ENCODE data around the gene P2RX4. TPM values are rescaled to one million over a fixed set of nuclear protein-coding genes. Genes with fewer than 3 reads are reported as not detected.
A peak's percentile ranks its signal among the peaks of the same experiment; 100 is the strongest.

The P2RX4 gene
- polyA plus RNA-seq, 3 donors, result 33.4 to 38.5 (median 34.2) TPM

DNA sequence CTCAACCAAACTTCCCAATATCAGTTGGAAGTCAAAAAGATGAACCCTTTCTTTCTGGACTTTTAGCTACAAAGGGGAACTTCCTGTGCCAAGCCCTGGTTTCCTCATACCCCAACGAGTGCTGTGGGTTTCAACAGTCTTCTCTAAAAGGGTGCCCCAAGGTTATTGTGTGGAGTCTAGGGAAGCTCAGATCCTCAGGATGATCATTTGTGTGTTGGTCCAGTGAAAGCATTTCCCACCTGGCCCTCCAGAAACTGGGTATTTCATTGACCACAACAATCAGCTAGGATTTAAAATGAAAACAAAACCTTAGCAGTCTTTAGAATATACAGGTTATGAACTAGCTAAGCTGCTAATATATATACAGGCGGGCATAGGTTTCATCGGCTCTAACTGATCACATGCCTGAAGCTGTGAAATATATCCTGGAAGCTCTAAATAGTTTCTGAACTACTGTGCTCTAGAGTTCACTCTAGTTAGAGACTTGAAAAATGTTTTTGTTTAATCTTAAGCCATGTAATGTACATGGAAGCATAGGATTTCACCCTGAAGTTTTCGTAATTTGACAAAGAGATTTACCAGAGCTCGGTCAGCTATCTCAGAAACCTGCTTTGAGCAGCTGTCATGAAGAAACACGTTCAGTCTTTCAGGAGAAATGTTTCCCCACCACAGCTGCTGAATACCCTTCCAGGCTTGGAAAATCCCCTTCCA lies 29.6 kb downstream of the P2RX4 start:
- DNase-seq (ENCODE audit: low read depth in 3 of 3, low spot score in 2 of 3), result no peak

DNA sequence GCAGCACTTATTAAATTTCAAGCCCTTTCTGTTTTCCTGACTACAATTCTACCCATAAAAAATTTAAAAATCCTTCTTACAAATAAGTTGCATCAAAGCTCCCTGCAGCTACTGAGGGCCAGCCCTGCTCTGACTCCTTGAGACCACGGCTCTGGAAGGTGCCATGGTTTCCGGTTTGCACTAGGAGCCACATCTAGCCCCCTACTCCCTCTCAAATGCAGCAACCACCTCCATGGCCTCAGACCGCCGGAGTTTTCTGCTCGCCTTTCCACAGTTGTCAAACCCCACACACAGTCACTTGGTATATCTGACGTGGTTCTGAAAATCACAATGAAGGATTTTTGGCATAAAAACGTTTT lies 30.1 kb downstream of the P2RX4 start:
- no peak for DNase-seq (ENCODE audit: low read depth in 3 of 3, low spot score in 2 of 3)

DNA sequence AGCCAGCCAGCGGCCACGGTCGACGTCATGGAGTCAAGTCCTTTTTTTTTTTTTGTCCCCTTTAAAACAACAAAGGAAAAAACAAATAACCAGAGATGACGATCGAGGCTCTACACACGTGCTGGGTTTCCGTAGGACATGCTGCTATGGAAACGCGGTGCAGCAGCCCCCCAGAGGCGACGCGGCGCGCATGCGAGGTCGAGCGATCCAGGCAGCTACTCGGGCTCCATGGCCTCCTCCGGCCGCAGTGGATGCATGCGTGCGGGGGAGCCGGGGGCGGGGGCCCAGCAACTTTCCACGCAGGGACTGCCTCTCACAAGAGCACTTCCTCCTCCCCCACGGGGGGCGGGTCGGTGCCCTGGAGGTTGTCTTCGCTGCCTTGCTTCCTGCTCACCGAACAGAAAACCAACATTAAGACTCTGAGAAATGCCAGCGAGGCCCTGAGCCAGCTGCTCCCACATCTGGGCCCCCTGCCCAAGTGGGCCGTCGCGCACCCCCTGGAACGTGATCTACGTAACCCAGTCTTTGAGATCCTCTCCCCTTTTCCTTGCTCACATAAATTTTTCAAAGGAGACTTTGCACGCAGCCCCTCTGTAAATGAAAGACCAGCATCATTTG lies 30.7 kb downstream of the P2RX4 start:
- DNase-seq (ENCODE audit: low read depth in 3 of 3, low spot score in 2 of 3), result peak in 2 of 3 donors; percentile 56 to 74

DNA sequence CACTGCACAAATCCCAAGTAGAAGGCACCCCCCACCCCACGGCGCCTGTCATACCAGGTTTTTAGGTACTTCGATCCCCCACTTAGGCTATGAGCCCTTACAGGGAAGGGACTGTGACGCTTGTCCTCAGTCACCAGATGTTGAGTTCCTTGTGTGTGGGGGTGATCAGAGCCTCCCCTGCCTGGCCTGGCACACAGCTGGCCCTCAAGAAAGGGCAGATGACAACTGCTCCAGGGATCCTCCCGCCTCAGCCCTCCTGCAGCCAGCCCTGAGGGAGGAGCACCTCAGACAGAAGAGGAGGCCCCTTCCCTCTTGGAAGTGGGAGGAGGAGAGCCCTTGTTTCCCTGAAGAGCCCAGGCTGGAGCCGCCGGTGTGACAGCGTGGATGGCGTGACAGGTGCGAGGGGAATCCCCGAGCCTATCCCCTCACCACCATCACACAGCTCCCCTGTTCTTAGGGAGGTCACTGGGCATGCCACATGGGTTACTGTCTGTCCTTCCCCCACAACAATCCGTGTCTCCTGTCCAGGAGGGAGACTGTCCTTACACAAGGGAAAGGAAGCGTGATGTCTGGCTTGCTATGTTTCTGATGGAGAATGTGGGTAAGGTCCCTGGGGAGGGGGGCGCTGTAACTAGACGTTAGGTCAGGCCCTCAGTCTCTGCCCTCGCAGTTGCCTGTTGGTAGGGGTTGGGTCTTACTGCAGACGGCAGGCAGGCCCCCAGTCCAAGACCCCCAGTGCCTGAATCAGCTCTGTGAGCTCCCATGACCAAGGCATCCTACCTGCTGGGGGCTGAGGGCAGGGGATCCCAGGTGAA lies 31.4 kb downstream of the P2RX4 start:
- no peak for DNase-seq (ENCODE audit: low read depth in 3 of 3, low spot score in 2 of 3)

DNA sequence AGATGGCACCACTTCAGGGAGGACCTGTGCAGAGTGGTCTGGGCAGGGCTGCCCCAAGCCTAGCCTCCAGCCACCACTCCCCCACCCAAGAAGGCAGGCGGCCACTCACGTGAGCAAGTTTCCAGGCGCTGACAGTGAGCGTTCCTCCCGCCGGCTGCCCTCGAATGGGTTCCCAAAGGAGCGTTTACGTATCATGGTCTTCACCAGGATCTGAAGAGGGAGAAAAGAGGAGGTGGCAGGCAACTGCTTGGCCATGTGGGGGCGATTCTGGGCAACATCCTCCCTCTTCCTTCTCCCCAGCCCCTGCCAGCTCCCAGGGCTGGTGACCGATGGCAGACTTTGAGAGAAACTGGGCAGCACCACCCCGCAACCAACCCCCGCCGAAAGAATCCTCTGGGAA lies 35.1 kb downstream of the P2RX4 start:
- no peak for DNase-seq (ENCODE audit: low read depth in 3 of 3, low spot score in 2 of 3)

DNA sequence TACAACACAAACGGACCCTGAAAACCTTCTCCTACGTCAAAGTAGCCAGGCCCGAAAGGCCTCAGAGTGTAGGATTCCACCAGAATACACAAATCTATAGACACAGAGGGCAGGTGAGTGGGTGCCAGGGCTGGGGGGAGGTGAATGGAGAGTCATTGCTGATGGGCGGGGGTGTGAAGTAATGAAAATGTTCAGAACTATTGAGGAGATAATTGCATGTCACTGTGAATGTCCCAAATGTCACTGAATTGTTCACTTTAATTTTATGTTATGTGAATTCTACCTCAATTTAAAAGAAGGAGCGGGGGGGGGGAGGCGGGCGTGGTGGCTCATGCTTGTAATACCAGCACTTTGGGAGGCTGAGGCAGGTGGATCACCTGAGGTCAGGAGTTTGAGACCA lies 36.0 kb downstream of the P2RX4 start:
- DNase-seq (ENCODE audit: low read depth in 3 of 3, low spot score in 2 of 3), result no peak

DNA sequence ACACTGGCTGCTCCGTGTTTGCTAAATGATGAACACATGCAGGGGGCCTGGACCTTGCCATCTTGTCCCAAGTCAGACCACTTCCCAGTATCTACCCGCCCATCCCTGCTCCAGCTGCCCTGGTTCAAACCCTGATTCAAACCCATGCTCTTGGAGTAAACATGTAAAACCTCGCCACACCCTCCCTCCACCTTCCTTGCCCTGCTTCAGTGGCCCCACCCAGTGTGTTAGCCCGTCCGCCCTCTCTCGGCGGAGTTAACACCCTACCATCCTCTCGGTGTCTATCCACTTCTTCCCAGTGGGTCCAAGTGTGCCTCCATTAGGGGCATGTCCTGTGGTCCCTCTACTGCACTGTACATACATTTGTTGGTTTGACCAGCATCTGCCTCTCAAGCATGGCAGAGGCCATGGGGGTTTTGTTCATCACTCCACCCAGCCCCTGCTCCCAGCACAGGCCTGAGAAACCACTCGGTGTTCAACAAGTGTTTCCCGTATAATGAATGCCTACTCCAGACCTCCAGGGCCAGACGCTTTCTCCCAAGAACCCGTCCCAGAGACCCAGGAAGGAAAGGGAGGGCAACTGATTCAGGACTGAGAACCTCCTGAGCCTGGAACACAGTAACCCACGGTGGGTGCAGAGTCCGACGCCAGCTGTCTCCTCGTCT lies 37.1 kb downstream of the P2RX4 start:
- no peak for DNase-seq (ENCODE audit: low read depth in 3 of 3, low spot score in 2 of 3)

DNA sequence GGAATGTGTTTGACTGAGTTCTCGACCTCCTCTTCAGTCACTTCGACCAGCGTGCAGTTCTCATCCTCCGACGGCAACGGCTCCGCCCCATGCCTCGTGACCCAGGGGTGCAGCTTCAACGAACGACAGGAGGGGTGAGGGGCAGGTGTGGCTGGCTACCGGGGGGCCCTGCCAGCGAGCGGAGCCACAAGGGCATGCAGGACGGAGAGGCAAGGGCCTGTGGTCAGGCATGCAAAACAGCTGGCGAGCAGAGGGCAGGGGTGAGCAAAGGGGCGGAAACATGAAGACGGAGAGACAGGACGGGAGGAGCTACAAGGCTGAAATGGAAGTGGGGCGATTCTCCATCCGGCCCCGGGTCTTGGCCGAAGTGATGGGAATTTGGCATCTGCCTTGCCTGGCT lies 38.7 kb downstream of the P2RX4 start:
- DNase-seq (ENCODE audit: low read depth in 3 of 3, low spot score in 2 of 3), result no peak

DNA sequence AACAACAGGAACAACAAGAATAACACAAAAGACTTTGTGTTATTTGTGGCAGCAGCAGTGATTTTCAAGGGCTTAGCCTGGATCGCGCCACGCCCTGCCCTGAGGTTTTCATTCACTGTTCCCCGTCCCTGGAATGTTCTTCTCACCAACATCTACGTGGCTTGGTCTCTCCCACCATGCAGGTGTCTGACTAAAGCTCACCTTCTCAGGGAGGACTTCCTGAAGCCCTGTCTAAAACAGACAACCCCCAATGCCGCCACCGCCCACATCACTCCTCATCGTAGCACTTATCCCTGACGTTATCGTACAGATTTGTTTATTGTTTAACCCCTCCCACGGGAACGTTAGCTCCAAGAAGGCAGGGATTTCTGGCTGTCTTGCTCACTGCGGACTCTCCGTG lies 40.4 kb downstream of the P2RX4 start:
- no peak for DNase-seq (ENCODE audit: low read depth in 3 of 3, low spot score in 2 of 3)

DNA sequence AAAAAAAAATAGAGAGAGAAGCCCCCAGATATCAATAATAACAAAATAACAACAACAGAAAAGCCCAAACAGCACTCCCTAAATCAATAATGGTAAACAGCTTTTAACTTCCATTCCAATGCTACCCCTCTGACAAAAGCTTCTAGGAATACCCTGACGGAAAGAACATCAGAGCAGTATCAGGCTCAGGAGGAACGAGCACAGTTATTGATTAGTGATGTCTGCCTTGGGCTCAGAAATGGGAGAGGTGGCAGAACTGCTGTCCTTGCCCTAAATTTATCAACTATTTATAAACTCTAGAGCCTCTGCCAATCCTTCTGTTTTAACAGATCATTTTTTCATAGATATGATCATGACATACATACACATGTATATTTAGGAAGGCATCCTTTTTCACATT lies 41.9 kb downstream of the P2RX4 start:
- no peak for DNase-seq (ENCODE audit: low read depth in 3 of 3, low spot score in 2 of 3)

DNA sequence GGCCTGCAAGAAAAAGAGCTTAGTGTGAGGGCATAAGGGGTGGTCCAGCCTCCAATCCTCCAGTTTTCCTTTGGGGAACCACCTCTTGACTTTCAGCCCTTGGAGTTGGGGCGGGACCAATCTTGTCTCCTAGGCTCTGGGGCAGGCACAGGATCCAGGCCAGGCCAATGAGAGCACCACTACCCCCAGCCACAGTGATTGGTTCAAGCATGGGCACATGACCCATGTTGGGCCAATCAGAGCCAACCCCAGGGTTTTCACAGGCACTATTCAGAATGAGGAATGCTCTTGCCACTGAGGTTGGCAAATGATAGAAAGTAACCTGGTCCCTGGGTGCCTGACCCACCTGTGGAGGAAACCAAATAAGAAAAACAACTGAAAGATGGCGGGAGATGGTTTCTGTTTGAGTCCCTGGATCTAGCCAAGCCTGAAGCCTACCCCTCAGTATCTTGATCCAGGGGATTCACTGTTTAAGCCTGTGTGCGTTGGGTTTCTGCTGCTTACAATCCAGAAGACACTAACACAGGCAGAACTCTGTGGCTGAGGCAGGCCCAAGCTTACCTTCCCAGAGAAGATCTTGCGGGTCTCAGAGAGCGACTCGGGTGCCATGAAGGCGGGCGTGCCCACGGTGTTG lies 42.9 kb downstream of the P2RX4 start:
- no peak for DNase-seq (ENCODE audit: low read depth in 3 of 3, low spot score in 2 of 3)

DNA sequence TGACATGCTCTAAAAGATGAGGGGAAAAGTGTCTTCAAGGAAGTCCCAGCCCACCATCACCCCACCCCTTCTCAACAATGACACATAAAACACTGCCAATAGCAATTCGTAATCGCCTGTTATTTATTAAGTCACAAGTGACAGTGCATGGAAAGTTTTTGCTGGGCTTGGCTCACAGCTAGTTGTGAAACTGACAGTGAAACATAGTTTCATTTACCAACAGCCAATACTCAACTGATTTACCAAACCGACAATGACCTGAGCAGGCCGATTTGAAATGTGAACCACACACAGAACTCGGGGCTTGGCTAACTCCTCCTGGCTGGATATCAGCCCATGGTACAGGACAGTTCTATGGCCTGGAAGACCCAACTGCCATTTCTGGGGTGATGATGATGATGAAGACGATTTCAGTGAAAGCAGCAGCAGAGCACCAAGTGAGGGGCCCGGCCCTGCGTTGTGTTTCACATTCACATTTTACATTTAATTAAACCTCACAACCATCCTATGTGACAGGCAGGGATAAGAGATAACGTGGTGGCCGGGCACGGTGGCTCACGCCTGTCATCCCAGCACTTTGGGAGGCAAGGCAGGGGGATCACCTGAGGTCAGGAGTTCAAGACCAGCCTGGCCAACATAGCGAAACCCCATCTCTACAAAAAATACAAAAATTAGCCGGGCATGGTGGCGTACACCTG lies 43.9 kb downstream of the P2RX4 start:
- DNase-seq (ENCODE audit: low read depth in 3 of 3, low spot score in 2 of 3), result no peak

DNA sequence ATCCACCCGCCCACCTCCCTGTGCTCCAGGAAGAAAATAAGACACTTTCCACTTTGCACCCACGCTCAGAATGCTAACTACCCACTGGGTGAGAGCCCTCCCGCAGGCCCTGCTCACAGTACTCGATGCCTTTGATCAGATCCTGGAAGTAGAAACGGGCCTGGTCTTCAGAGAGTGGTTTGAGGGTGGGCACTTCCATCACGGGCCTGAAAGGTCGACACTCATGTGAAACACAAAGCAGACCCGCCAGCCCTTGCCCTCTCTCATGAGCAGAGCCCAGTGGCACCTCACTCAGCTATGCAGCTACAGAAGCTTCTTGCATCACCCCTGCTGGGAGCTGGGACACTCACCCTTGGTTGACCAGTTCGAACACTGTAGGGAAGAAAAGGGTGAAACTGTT lies 45.5 kb downstream of the P2RX4 start:
- DNase-seq (ENCODE audit: low read depth in 3 of 3, low spot score in 2 of 3), result no peak

DNA sequence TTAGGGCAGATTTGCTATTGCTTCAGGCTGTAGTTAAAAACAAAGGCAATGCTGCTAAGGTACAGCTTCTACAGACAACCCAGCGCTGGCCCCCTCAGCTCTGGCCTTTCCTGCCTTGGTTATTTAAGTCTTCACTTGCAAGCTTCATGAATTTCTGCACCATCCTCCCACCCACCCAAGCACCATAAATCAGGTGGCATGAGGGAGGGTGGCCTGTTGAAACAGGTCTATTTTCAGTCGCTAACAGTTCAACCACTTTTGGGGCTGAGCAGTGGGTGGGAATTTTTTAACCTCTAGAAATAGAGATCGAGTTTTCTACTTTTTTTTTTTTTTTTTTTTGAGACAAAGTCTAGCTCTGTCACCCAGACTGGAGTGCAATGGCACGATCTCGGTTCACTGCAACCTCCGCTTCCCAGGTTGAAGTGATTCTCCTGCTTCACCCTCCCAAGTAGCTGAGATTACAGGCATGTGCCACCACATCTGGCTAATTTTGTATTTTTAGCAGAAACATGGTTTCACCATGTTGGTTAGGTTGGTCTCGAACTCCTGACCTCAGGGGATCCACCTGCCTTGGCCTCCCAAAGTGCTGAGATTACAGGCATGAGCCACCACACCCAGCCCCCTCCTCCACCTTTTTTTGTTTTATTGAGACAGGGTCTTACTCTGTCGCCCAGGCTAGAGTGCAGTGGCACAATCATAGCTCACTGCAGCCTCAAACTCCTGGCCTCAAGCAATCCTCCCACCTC lies 47.9 kb downstream of the P2RX4 start:
- DNase-seq (ENCODE audit: low read depth in 3 of 3, low spot score in 2 of 3), result peak; percentile 36 to 77 (median 51)

DNA sequence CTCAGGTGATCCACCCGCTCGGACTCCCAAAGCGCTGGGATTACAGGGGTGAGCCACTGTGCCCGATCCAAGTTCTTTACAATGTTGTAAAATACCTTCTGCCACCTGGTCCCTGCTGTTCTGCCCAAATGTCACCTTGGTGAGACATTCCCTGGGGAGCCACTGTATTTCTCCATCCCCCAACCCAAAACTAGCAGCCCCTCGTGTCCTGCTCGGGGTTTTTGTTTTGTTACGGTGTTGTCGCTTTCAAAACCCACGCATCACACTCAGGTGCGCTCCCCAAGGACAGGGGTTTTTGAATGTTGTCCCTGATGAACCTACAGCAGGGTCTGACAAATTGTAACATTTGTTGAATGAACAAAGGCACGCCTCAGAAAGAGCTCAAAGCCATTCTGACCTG lies 49.1 kb downstream of the P2RX4 start:
- DNase-seq (ENCODE audit: low read depth in 3 of 3, low spot score in 2 of 3), result no peak

DNA sequence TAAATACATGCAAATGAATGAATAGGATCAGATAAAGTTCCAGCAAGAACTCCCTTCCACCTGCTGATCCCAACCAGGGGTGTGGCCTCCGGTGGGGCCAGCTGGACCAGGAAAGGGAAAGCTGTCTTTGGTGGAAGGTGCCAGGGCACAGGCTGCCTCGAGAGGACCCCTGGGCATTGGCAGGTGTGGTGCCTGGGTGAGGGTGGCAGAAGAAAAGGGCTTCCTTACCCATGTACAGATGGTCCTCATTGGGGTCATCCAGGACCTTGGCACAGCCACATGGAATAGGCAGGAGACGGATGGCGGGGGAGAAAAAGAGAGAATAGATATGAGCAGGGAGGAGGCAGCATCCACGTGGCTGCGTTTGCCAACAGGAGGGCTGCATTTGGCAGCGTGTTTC lies 50.2 kb downstream of the P2RX4 start:
- DNase-seq (ENCODE audit: low read depth in 3 of 3, low spot score in 2 of 3), result no peak

DNA sequence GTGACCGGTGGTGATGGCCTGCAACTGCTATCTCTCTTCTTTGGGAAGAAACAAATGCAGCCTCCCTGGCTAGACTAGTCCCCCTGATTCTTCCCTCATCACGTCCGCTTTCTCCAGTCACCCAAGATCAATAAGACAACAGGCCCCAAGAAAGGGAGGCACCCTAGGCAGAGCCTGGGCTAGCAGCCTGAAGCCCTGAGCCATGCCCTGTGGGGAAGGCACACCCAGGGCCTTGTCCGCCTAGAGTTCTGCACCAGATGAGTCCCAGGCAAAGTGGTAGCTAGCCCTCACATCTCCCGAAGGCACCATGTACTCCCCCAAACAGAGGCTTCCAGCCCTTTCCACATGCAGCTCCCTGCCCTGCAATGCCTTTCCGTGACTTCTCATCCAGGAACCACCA lies 51.5 kb downstream of the P2RX4 start:
- no peak for DNase-seq (ENCODE audit: low read depth in 3 of 3, low spot score in 2 of 3)

DNA sequence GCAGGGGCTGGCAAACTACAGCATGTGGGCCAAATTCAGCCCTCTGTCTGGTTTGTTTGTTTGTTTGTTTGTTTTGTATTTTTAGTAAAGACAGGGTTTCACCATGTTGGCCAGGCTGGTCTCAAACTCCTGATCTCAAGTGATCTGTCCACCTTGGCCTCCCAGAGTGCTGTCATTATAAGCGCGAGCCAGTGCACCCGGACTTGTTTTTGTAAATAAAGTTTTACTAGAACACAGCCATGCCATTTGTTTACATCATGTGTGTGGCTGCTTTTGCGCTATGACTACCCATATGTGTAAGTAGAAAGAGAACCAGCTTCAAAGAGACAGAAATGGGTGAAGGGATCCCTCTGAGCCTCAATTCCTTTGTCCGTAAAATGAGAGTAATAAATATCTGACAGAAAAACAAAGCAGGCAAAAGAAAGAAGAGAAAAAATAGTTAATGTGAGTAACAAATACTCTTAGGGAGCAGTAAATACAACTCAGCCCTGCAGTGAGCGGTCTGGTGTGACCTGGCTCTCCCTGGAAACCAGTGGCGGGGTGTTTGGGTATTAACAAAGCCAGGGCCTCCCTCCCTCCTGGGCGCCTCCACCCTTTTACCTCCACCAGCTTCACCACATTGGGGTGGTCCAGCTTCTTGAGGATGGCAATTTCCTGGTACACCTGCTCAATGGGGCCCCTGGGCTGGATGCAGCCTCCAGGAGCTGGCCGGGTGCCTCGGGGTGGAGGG lies 53.4 kb downstream of the P2RX4 start:
- no peak for DNase-seq (ENCODE audit: low read depth in 3 of 3, low spot score in 2 of 3)

DNA sequence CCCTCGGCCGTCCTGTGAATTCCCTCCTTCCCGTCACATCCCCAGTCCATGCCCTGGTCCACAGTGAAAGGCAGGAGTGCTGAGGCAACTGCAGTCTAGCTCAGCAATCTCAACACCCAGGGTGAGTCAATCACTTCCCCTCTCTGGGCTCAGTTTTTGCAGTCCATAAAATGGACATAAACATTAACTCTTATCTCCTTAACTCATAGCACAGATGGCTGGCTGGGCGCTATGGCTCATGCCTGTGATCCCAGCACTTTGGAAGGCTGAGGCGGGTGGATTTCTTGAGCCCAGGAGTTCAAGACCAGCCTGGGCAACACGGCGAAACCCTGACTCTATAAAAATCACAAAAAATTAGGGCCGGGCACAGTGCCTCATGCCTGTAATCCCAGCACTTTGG lies 54.2 kb downstream of the P2RX4 start:
- DNase-seq (ENCODE audit: low read depth in 3 of 3, low spot score in 2 of 3), result no peak
